Activated CD4-positive, alpha-beta T cell treated with anti-CD3 and anti-CD28 coated beads for 36 hours (primary cell): ENCODE data around the gene CEP164. TPM values are rescaled to one million over a fixed set of nuclear protein-coding genes. Genes with fewer than 3 reads are reported as not detected.

Experiments used
- ATAC-seq: fragments of 200-7000 bp; cut with Tn5 transposase; one replicate; pipeline ENCODE4 v1.10.0; 2021; ENCODE audit warnings: mild to moderate bottlenecking, moderate library complexity
- CTCF ChIA-PET: fragments of 350-600 bp; sonication (Branson Sonifier 250); formaldehyde crosslinking; loops from one replicate; lab custom pipeline; 2021; ENCODE audit warnings: antibody characterized with exemption; lab: Charles Lee
- POLR2A ChIA-PET: fragments of 350-600 bp; sonication (Branson Sonifier 250); formaldehyde crosslinking; loops from one replicate; lab custom pipeline; 2021; ENCODE audit warnings: antibody characterized with exemption, inconsistent platforms; lab: Charles Lee
- DNase-seq: peaks from one replicate; pipeline ENCODE4 v3.0.0-alpha.2; 2020
- H3K27ac Mint-ChIP-seq: one replicate; pipeline ENCODE4 v1.8.0; 2021; ENCODE audit warnings: mixed read lengths
- H3K27me3 Mint-ChIP-seq: one replicate; pipeline ENCODE4 v1.8.0; 2021; ENCODE audit warnings: mixed read lengths
- H3K36me3 Mint-ChIP-seq: one replicate; pipeline ENCODE4 v1.8.0; 2021; ENCODE audit warnings: low read depth, mixed read lengths
- H3K4me1 Mint-ChIP-seq: one replicate; pipeline ENCODE4 v1.8.0; 2021; ENCODE audit warnings: mixed read lengths
- H3K4me3 Mint-ChIP-seq: one replicate; pipeline ENCODE4 v1.8.0; 2021; ENCODE audit warnings: mild to moderate bottlenecking, moderate library complexity, mixed read lengths
- H3K9me3 Mint-ChIP-seq: one replicate; pipeline ENCODE4 v1.8.0; 2021; ENCODE audit warnings: low read depth, mixed read lengths
- intact Hi-C, 2 experiments: fragments of 100-400 bp; cut with DNase I in 1 of 2; cut with micrococcal nuclease in 1 of 2; formaldehyde crosslinking; loops; one replicate each; pipeline versions ENCODE4 v1.14.2 to v1.15.1; 2022 to 2024; cut with DNase I, micrococcal nuclease
- total RNA-seq, 2 experiments: library from RNA; stranded (reverse); gene quantifications; one replicate each; pipeline ENCODE4 v1.2.3, GENCODE V29; 2021

CEP164 gene
- total RNA-seq, 2 experiments from 2014 or later, result 30.3 to 31.0 TPM

- POLR2A ChIA-PET, result no interaction called here
These were observed 106.8 kb downstream of the CEP164 start for GRCh38 chr11:117434481-117434880.

GRCh38 chr11:117435326-117435725 is 107.7 kb downstream of the CEP164 start:
- Mint-ChIP-seq H3K9me3 (no peaks in the 10 kb centered on the region), H3K27ac (no peak overlapping the region), H3K4me1 (no peaks in the 10 kb centered on the region), H3K4me3 (no peak overlapping the region), H3K36me3 (no peaks in the 10 kb centered on the region), H3K27me3 (peaks cover 15% of the 10 kb centered on the region)
- ChIA-PET POLR2A (no interaction called here), CTCF (interaction anchor here (0.7 to 1.0 kb wide), 2 partner anchors 9 to 186 kb away, joined by 3 read pairs; no protein-coding TSS in a partner anchor)
- intact Hi-C loops, result no loop called here
- DNase-seq (no peak), ATAC-seq (no peak)

More at GRCh38 chr11:117434481-117434880, 106.8 kb downstream of the CEP164 start:
- Mint-ChIP-seq H3K36me3 (no peaks in the 10 kb centered on the region), H3K9me3 (no peaks in the 10 kb centered on the region), H3K27ac (no peak overlapping the region), H3K27me3 (peaks cover 8% of the 10 kb centered on the region), H3K4me1 (no peaks in the 10 kb centered on the region), H3K4me3 (no peak overlapping the region)
- intact Hi-C loops, result no loop called here
- DNase-seq (no peak), ATAC-seq (no peak)
- CTCF ChIA-PET, result interaction anchor here (0.7 kb wide), 1 partner anchor 20 kb away, joined by 3 read pairs; no protein-coding TSS in a partner anchor

GRCh38 chr11:117437041-117437790 is 109.6 kb downstream of the CEP164 start:
- no peak overlapping the region for H3K27ac Mint-ChIP-seq
- intact Hi-C loops, result no loop called here
- no peaks in the 10 kb centered on the region for H3K4me1 Mint-ChIP-seq
- no peak overlapping the region for H3K4me3 Mint-ChIP-seq
- no peak for DNase-seq
- ChIA-PET CTCF (interaction anchor here (0.6 to 1.1 kb wide), 4 partner anchors 10 to 110 kb away, joined by 3 to 8 read pairs (median 4); partner anchors contain the start of gene CEP164), POLR2A (no interaction called here)
- ATAC-seq, result no peak
- no peaks in the 10 kb centered on the region for H3K9me3 Mint-ChIP-seq
- no peaks in the 10 kb centered on the region for H3K36me3 Mint-ChIP-seq
- H3K27me3 Mint-ChIP-seq, result peaks cover 25% of the 10 kb centered on the region

GRCh38 chr11:117437791-117438130 is 110.1 kb downstream of the CEP164 start:
- no peak for DNase-seq
- no peak for ATAC-seq
- Mint-ChIP-seq H3K9me3 (no peaks in the 10 kb centered on the region), H3K27me3 (peaks cover 27% of the 10 kb centered on the region), H3K4me3 (no peak overlapping the region), H3K4me1 (no peaks in the 10 kb centered on the region), H3K27ac (no peak overlapping the region), H3K36me3 (no peaks in the 10 kb centered on the region)
- ChIA-PET POLR2A (no interaction called here), CTCF (interaction anchor here (1.0 to 1.1 kb wide), 2 partner anchors 11 to 18 kb away, joined by 3 to 4 read pairs; no protein-coding TSS in a partner anchor)
- intact Hi-C loops, result no loop called here

- DNase-seq (peak; percentile 56), ATAC-seq (peak; percentile 60)
- H3K27me3 Mint-ChIP-seq, result peaks cover 31% of the 10 kb centered on the region
- ChIA-PET CTCF (interaction anchor here (1.0 kb wide), 1 partner anchor 12 kb away, joined by 4 read pairs; no protein-coding TSS in a partner anchor), POLR2A (no interaction called here)
- no peaks in the 10 kb centered on the region for H3K36me3 Mint-ChIP-seq
- intact Hi-C loops, result no loop called here
- no peak overlapping the region for H3K27ac Mint-ChIP-seq
- no peaks in the 10 kb centered on the region for H3K4me1 Mint-ChIP-seq
- H3K9me3 Mint-ChIP-seq, result no peaks in the 10 kb centered on the region
- no peak overlapping the region for H3K4me3 Mint-ChIP-seq
These were observed 110.8 kb downstream of the CEP164 start for GRCh38 chr11:117438371-117439000.

DNA sequence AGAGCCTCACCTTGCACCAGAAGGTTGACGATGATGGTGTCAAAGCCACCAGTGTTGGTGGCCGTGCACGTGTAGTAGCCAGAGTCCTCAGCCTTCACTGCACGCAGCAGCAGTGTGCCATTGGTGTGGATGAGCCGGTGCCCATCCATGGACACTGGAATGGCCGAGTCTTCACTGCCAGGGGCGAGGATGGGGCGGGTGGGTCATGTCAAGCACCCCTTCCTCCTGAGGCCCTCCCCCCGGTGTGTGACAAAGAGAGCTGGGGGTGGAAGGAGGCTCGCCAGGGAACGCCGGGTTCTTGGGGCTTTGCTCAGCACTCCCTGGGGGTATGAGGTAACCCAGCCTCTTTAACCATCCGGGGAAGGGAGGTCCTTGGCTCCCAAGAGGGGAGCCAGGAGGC is 111.6 kb downstream of the CEP164 start:
- DNase-seq (no peak), ATAC-seq (no peak)
- CTCF ChIA-PET, result no interaction called here
- POLR2A ChIA-PET, result no interaction called here
- H3K4me1 Mint-ChIP-seq, result no peaks in the 10 kb centered on the region
- H3K27ac Mint-ChIP-seq, result no peak overlapping the region
- H3K9me3 Mint-ChIP-seq, result no peaks in the 10 kb centered on the region
- H3K36me3 Mint-ChIP-seq, result no peaks in the 10 kb centered on the region
- intact Hi-C loops, result no loop called here
- H3K27me3 Mint-ChIP-seq, result peaks cover 32% of the 10 kb centered on the region
- no peak overlapping the region for H3K4me3 Mint-ChIP-seq

GRCh38 chr11:117440258-117440657 is 112.6 kb downstream of the CEP164 start:
- Mint-ChIP-seq H3K36me3 (no peaks in the 10 kb centered on the region), H3K4me3 (no peak overlapping the region), H3K27ac (no peak overlapping the region), H3K27me3 (peaks cover 32% of the 10 kb centered on the region), H3K9me3 (no peaks in the 10 kb centered on the region), H3K4me1 (no peaks in the 10 kb centered on the region)
- intact Hi-C loops, result no loop called here
- ChIA-PET POLR2A (no interaction called here), CTCF (interaction anchor here (1.8 kb wide), 1 partner anchor 14 kb away, joined by 5 read pairs; no protein-coding TSS in a partner anchor)
- DNase-seq (no peak), ATAC-seq (no peak)

GRCh38 chr11:117441146-117441975 is 113.7 kb downstream of the CEP164 start:
- ATAC-seq, result no peak
- intact Hi-C loops, result no loop called here
- ChIA-PET CTCF (interaction anchor here (0.7 to 1.8 kb wide), 2 partner anchors 15 to 177 kb away, joined by 3 to 5 read pairs; no protein-coding TSS in a partner anchor), POLR2A (no interaction called here)
- Mint-ChIP-seq H3K36me3 (no peaks in the 10 kb centered on the region), H3K27ac (no peak overlapping the region), H3K4me1 (no peaks in the 10 kb centered on the region), H3K27me3 (peaks cover 28% of the 10 kb centered on the region), H3K4me3 (no peak overlapping the region), H3K9me3 (no peaks in the 10 kb centered on the region)
- no peak for DNase-seq

DNA sequence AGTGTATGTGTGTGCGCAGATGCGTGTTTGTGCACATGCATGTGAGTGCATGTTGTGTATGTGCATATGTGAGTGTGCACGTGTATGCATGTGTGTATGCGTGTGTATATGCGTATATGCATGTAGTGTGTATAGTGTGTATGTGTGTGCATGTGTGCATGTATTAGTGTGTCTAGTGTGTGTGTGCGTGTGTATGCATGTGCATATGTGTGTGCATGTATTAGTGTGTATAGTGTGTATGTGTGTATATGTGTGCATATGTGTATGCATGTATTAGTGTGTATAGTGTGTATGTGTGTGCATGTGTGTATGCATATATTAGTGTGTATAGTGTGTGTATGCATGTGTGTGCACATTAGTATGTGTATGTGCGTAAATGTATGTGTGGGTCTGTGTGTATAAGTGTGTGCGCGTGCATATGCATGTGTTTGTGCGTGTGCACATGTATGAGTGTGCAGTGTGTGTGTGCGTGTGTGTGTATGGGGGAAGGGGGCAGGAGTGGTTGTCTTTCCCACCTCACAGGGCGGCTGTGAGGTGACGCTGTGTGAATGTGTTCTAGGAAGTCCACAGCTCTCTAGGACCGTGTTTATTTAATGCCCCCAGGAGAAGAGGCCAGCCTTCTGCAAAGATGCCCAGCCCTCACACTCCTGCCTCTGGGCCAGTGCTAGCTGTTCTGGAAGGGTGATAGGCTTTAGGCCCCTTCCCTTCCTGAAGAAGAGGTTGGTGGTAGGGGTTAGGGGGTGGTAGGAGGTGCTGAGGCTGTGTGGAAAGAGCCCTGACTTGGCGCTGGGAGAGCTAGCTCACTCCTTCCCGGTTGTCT is 114.6 kb downstream of the CEP164 start:
- no peak overlapping the region for H3K4me3 Mint-ChIP-seq
- intact Hi-C loops, result no loop called here
- CTCF ChIA-PET, result interaction anchor here (0.7 to 1.9 kb wide), 4 partner anchors 15 to 258 kb away, joined by 3 to 7 read pairs (median 6); no protein-coding TSS in a partner anchor
- no peaks in the 10 kb centered on the region for H3K36me3 Mint-ChIP-seq
- no peak overlapping the region for H3K27ac Mint-ChIP-seq
- POLR2A ChIA-PET, result no interaction called here
- H3K9me3 Mint-ChIP-seq, result no peaks in the 10 kb centered on the region
- peaks cover 24% of the 10 kb centered on the region for H3K27me3 Mint-ChIP-seq
- ATAC-seq, result no peak
- no peak for DNase-seq
- H3K4me1 Mint-ChIP-seq, result no peaks in the 10 kb centered on the region

DNA sequence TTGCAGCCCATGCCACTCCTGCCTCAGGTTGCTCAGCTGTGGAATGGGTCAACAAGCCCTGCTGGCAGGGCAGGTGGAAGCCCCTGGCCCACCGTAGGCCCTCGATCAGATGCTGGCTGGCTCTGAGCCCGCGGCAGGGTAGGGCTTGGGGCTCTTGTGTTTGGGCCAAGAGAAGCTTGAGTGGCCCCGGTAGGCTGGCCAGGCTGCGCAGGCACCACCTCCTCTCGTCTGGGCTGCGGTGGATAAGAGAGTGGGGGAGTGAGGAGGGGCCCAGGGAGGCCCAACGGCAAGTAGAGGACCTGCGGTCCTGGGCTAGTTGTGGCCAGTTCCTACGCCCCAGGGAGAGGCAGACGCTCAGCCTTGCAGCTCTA is 115.2 kb downstream of the CEP164 start:
- Mint-ChIP-seq H3K9me3 (no peaks in the 10 kb centered on the region), H3K27me3 (peaks cover 24% of the 10 kb centered on the region), H3K4me3 (no peak overlapping the region), H3K36me3 (no peaks in the 10 kb centered on the region), H3K4me1 (no peaks in the 10 kb centered on the region), H3K27ac (no peak overlapping the region)
- intact Hi-C loops, result loop anchor here in 1 of 2 experiments (1.0 kb wide), 1 partner anchor 36 kb away; no protein-coding TSS in a partner anchor
- POLR2A ChIA-PET, result no interaction called here
- DNase-seq (no peak), ATAC-seq (no peak)
- CTCF ChIA-PET, result interaction anchor here (0.7 to 1.9 kb wide), 4 partner anchors 13 to 257 kb away, joined by 3 to 7 read pairs (median 6); no protein-coding TSS in a partner anchor
